GM19372 (cell line): ENCODE measurements around the gene ARL13B.
"Not testable (repeated sequence)": the region's sequence is repeated elsewhere in the genome, so short reads cannot be mapped to it uniquely, and the experiment has no call there.

ENCODE experiments used
- ATAC-seq: cut with Tn5 transposase; IDR thresholded peaks from one replicate; pipeline ENCODE4 v1.9.1; 2021; ENCODE audit warnings: mild to moderate bottlenecking, low read depth, moderate library complexity; ENCODE audit not compliant: unreplicated experiment

The ARL13B gene

GRCh38 chr3:94050546-94050945 lies 70.6 kb downstream of the ARL13B start:
- no peak for ATAC-seq

GRCh38 chr3:94061297-94061696 lies 81.3 kb downstream of the ARL13B start:
- no peak for ATAC-seq

GRCh38 chr3:94062513-94063404 lies 82.8 kb downstream of the ARL13B start, which contains the start of the genes DHFR2 and NSUN3:
Gene DHFR2 (minus strand): TSS chr3:94062916. CDS start chr3:94061511, 1,405 bp downstream.
Gene NSUN3 (plus strand): TSS chr3:94063061. CDS start chr3:94063127, 66 bp downstream.
- ATAC-seq, result peak; percentile 87

GRCh38 chr3:94063496-94064119 lies 83.7 kb downstream of the ARL13B start:
- no peak for ATAC-seq

- no peak for ATAC-seq
Observed at GRCh38 chr3:94064243-94064860, 84.4 kb downstream of the ARL13B start.

- ATAC-seq, result no peak
Observed at GRCh38 chr3:94065122-94065521, 85.2 kb downstream of the ARL13B start.

- ATAC-seq, result no peak
Observed at GRCh38 chr3:94065819-94066480, 86.0 kb downstream of the ARL13B start.

- ATAC-seq, result no peak
Observed at GRCh38 chr3:94066506-94067500, 86.8 kb downstream of the ARL13B start.

- no peak for ATAC-seq
Observed at GRCh38 chr3:94069194-94069813, 89.3 kb downstream of the ARL13B start.

GRCh38 chr3:94070341-94070911 lies 90.5 kb downstream of the ARL13B start:
- ATAC-seq, result peak; percentile 83

- ATAC-seq, result peak; percentile 63
Observed at GRCh38 chr3:94071713-94072284, 91.8 kb downstream of the ARL13B start.

GRCh38 chr3:94076055-94076454 lies 96.1 kb downstream of the ARL13B start:
- no peak for ATAC-seq

GRCh38 chr3:94080552-94080951 lies 100.6 kb downstream of the ARL13B start:
- ATAC-seq, result not testable (repeated sequence)

GRCh38 chr3:94081884-94082283 lies 101.9 kb downstream of the ARL13B start:
- no peak for ATAC-seq

GRCh38 chr3:94082391-94082937 lies 102.5 kb downstream of the ARL13B start:
- no peak for ATAC-seq

- ATAC-seq, result peak; percentile 80
Observed at GRCh38 chr3:94083261-94083660, 103.3 kb downstream of the ARL13B start.

- ATAC-seq, result no peak
Observed at GRCh38 chr3:94089126-94089525, 109.2 kb downstream of the ARL13B start.

- ATAC-seq, result no peak
Observed at GRCh38 chr3:94092086-94092485, 112.1 kb downstream of the ARL13B start.
